B cell (primary cell): ENCODE results near the gene TMPRSS5. TPM values are rescaled to one million over a fixed set of nuclear protein-coding genes. Genes with fewer than 3 reads are reported as not detected.
"Not testable (repeated sequence)": the region's sequence is repeated elsewhere in the genome, so short reads cannot be mapped to it uniquely, and the experiment has no call there.

Experiments
- ATAC-seq: fragments of 200-7000 bp; cut with Tn5 transposase; one replicate; pipeline ENCODE4 v1.10.0; 2021; ENCODE audit warnings: low read depth, mild to moderate bottlenecking, moderate number of reproducible peaks, moderate library complexity
- CTCF ChIA-PET: fragments of 350-600 bp; sonication (Branson Sonifier 250); formaldehyde crosslinking; loops from one replicate; lab custom pipeline; 2021; ENCODE audit warnings: antibody characterized with exemption, inconsistent platforms; lab: Charles Lee
- POLR2A ChIA-PET: fragments of 350-600 bp; sonication (Branson Sonifier 250); formaldehyde crosslinking; loops from one replicate; lab custom pipeline; 2021; ENCODE audit warnings: antibody characterized with exemption; lab: Charles Lee
- DNase-seq: peaks from one replicate; pipeline ENCODE4 v3.0.0; 2013
- H2AFZ ChIP-seq: 2 replicates; pipeline ENCODE4 v1.6.1; 2012; ENCODE audit warnings: mild to moderate bottlenecking, low read depth, low read length; ENCODE audit not compliant: insufficient read depth, poor library complexity, severe bottlenecking
- H3K27ac ChIP-seq, 2 donors: 1 replicate in 1 of 2; 2 replicates in 1 of 2; pipeline ENCODE4 v1.5.1; 2012 to 2013; ENCODE audit warnings: low read length in 2 of 2, mild to moderate bottlenecking in 2 of 2, moderate library complexity in 1 of 2
- H3K27me3 ChIP-seq, 4 experiments: fragments of 200-600 bp in 1 of 4; sonication (generic) in 1 of 4; replicated peaks in 1 of 4; 1 replicate in 2 of 4; 2 replicates in 2 of 4; pipeline versions ENCODE4 v1.6.1 to v1.7.0; 2013 to 2016; ENCODE audit warnings: low read length in 3 of 4, mild to moderate bottlenecking in 2 of 4, mixed read lengths in 1 of 4, moderate library complexity in 1 of 4; ENCODE audit not compliant: insufficient read depth in 4 of 4, control insufficient read depth in 3 of 4; ENCODE audit errors: control extremely low read depth in 1 of 4
- H3K36me3 ChIP-seq, 2 experiments: replicated peaks in 1 of 2; 1 replicate in 1 of 2; 2 replicates in 1 of 2; pipeline versions ENCODE4 v1.6.1 to v1.7.1; 2013; ENCODE audit warnings: low read length in 1 of 2; ENCODE audit not compliant: insufficient read depth in 2 of 2, control insufficient read depth in 1 of 2; ENCODE audit errors: control extremely low read depth in 1 of 2, extremely low read depth in 1 of 2
- H3K4me1 ChIP-seq, 2 donors: fragments of 200-600 bp in 1 of 2; sonication (generic) in 1 of 2; 1 replicate in 1 of 2; 2 replicates in 1 of 2; pipeline versions ENCODE4 v1.5.1 to v1.6.1; 2013 to 2017; ENCODE audit warnings: low read length in 2 of 2; ENCODE audit not compliant: control insufficient read depth in 2 of 2, insufficient read depth in 2 of 2
- H3K4me2 ChIP-seq: replicated peaks from 2 replicates; pipeline ENCODE3; 2012; ENCODE audit warnings: mild to moderate bottlenecking, low read depth, low read length; ENCODE audit not compliant: poor library complexity, severe bottlenecking
- H3K4me3 ChIP-seq, 5 experiments: fragments of 200-600 bp in 1 of 5; sonication (generic) in 1 of 5; 1 replicate in 3 of 5; 2 replicates in 2 of 5; pipeline versions ENCODE4 v1.5.1 to v1.7.0; 2011 to 2016; ENCODE audit warnings: low read length in 4 of 5, mild to moderate bottlenecking in 4 of 5, low read depth in 2 of 5, control low read depth in 1 of 5, moderate library complexity in 1 of 5; ENCODE audit not compliant: insufficient read depth in 1 of 5; ENCODE audit errors: control extremely low read depth in 1 of 5, extremely low read depth in 1 of 5
- H3K79me2 ChIP-seq: fragments of 200-600 bp; sonication (generic); one replicate; pipeline ENCODE4 v1.6.0; 2016; ENCODE audit warnings: low read length; ENCODE audit not compliant: control insufficient read depth, insufficient read depth
- H3K9ac ChIP-seq: fragments of 200-600 bp; sonication (generic); 2 replicates; pipeline ENCODE4 v1.6.1; 2017; ENCODE audit warnings: mild to moderate bottlenecking, low read length, moderate library complexity
- H3K9me3 ChIP-seq, 3 donors: one replicate each; pipeline versions ENCODE4 v1.6.1 to v1.7.1; 2013; ENCODE audit warnings: low read length in 2 of 3; ENCODE audit not compliant: control insufficient read depth in 2 of 3, insufficient read depth in 1 of 3; ENCODE audit errors: control extremely low read depth in 1 of 3
- H4K20me1 ChIP-seq: 2 replicates; pipeline ENCODE4 v1.6.0; 2012; ENCODE audit warnings: mild to moderate bottlenecking, low read length; ENCODE audit not compliant: insufficient read depth, control insufficient read depth, poor library complexity, severe bottlenecking
- H3K27ac Mint-ChIP-seq: one replicate; pipeline ENCODE4 v1.8.0; 2021; ENCODE audit warnings: mixed read lengths
- H3K27me3 Mint-ChIP-seq: one replicate; pipeline ENCODE4 v1.8.0; 2021; ENCODE audit warnings: mixed read lengths
- H3K4me1 Mint-ChIP-seq: one replicate; pipeline ENCODE4 v1.8.0; 2021; ENCODE audit warnings: mixed read lengths
- H3K4me3 Mint-ChIP-seq: one replicate; pipeline ENCODE4 v1.8.0; 2021; ENCODE audit warnings: mixed read lengths
- H3K9me3 Mint-ChIP-seq: one replicate; pipeline ENCODE4 v1.8.0; 2022; ENCODE audit warnings: mixed read lengths; ENCODE audit not compliant: insufficient read depth
- CTCF ChIP-seq: fragments of 200-600 bp; IDR thresholded peaks from one replicate; pipeline ENCODE4 v1.8.0; 2022; ENCODE audit warnings: antibody characterized with exemption, mild to moderate bottlenecking
- EZH2 ChIP-seq: IDR thresholded peaks from 2 replicates; pipeline ENCODE4 v1.6.1; 2012; ENCODE audit warnings: borderline replicate concordance, low read depth, mild to moderate bottlenecking, moderate library complexity, low read length; ENCODE audit not compliant: insufficient read depth, poor library complexity, severe bottlenecking
- WGBS: methylation state at CpG from one replicate; pipeline ENCODE4 v1.1.5; 2013; ENCODE audit warnings: missing lambda C conversion rate; ENCODE audit not compliant: insufficient coverage; 5-methylcytosine and 5-hydroxymethylcytosine counted together
- intact Hi-C: fragments of 100-400 bp; cut with micrococcal nuclease; formaldehyde crosslinking; loops from one replicate; pipeline ENCODE4 v1.10.0; 2022
- polyA plus RNA-seq: library from polyadenylated mRNA; depleted of rRNA; stranded (reverse); fragments of >200 nt; gene quantifications from 2 replicates; pipeline ENCODE4 v1.2.3, GENCODE V29; 2012
- total RNA-seq, 2 donors: library from RNA; stranded (reverse); fragments of 120-200 nt in 1 of 2; gene quantifications; 1 replicate in 1 of 2; 2 replicates in 1 of 2; pipeline versions ENCODE4 v1.2.3 to v1.2.4, GENCODE V29; 2013 to 2022

TMPRSS5 gene
- total and polyA plus RNA-seq, 2 donors (not counting 1 experiment from before 2014, with no cell fraction given): 0.74 to 0.86 TPM

GRCh38 chr11:113673550-113674396 lies 32.3 kb downstream of the TMPRSS5 start:
- no peaks in the 10 kb centered on the region for H3K9me3 Mint-ChIP-seq
- H3K4me1 Mint-ChIP-seq: no peaks in the 10 kb centered on the region
- no peak overlapping the region for H3K9ac ChIP-seq
- TF ChIP-seq EZH2: no peak
- TF ChIP-seq CTCF: no peak
- no peaks in the 10 kb centered on the region for H3K27me3 ChIP-seq
- H3K36me3 ChIP-seq: no peaks in the 10 kb centered on the region
- ATAC-seq: no peak
- H3K27ac Mint-ChIP-seq: no peak overlapping the region
- 80% methylated on average over 1 of the region's 4 CpGs for WGBS
- DNase-seq: no peak
- H3K4me2 ChIP-seq: no peak overlapping the region
- H3K79me2 ChIP-seq: no peaks in the 10 kb centered on the region
- ChIA-PET POLR2A (no interaction called here), CTCF (no interaction called here)
- intact Hi-C loops: no loop called here
- no peaks in the 10 kb centered on the region for H3K4me1 ChIP-seq
- H3K4me3 Mint-ChIP-seq: no peak overlapping the region
- no peaks in the 10 kb centered on the region for H4K20me1 ChIP-seq
- H3K9me3 ChIP-seq: no peaks in the 10 kb centered on the region
- peaks cover 3% of the 10 kb centered on the region for H3K27me3 Mint-ChIP-seq
- no peak overlapping the region for H3K4me3 ChIP-seq
- no peak overlapping the region for H2AFZ ChIP-seq
- no peak overlapping the region for H3K27ac ChIP-seq

GRCh38 chr11:113671914-113672313 lies 34.2 kb downstream of the TMPRSS5 start:
- H3K9ac ChIP-seq, H3K27ac ChIP-seq, intact Hi-C loops, H2AFZ ChIP-seq, H3K9me3 Mint-ChIP-seq, POLR2A ChIA-PET, H3K4me3 Mint-ChIP-seq, CTCF ChIA-PET, H3K36me3 ChIP-seq, H3K79me2 ChIP-seq, H3K27me3 ChIP-seq, H3K4me1 ChIP-seq, H3K4me2 ChIP-seq, H4K20me1 ChIP-seq, H3K27me3 Mint-ChIP-seq, ATAC-seq, H3K9me3 ChIP-seq, H3K4me1 Mint-ChIP-seq, DNase-seq, H3K4me3 ChIP-seq, H3K27ac Mint-ChIP-seq: not testable (repeated sequence)
- WGBS: 100% methylated on average over 1 of the region's 3 CpGs
